HG03442 (cell line): ENCODE data around the gene PPP2R2C.

Source experiments
- ATAC-seq: cut with Tn5 transposase; IDR thresholded peaks from one replicate; pipeline ENCODE4 v1.9.1; 2021; ENCODE audit warnings: mild to moderate bottlenecking, moderate library complexity; ENCODE audit not compliant: unreplicated experiment

PPP2R2C gene

DNA sequence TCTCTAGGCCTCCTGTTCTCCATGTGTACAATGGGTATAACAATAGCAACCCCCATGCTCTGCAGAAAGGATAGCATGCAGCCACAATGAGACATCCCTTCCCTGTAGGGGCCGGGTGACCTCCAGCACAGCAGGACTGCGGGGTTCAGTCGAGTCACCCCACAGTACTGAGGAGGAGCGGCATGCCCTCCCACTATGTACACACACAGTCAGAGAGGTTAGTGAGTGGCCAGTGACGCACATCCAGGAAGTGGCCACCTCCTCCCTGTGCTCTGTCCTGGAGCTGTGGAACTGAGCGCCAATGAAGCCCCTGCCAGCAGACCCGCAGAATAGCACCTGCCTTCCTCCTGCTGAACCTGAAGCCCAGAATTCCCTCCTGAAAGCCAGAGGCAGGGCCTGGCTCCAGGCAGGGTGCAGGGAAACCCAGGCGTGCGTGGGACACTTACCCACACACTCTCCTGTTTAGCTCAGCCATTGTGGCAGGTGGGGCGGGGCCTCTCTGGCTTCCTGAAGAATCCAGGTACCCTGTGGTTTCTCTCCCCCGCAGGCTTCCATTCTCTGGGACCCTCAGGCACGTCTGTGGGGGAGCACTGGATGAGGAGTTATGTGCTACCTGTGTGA is 152.8 kb downstream of the PPP2R2C start:
- no peak for ATAC-seq

DNA sequence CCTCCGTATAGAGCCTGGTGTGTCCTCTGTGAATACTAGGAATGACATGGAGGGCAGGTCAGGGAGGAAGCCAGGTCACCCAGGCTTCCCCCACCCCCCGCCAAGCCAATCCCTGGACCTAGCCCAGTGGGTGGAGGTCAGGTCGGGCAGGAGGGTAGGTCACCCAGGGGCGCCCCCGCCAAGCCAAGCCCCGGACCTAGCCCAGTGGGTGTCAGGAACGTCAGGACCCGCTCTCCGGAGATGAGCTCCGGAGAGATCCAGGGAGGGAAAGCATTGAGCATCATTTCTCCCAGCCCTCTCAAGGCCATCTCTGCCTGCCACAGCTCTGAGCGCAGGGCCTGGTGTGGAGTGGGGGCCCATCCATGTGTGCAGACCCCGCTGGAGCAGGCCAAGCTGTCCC is 154.2 kb downstream of the PPP2R2C start:
- no peak for ATAC-seq

DNA sequence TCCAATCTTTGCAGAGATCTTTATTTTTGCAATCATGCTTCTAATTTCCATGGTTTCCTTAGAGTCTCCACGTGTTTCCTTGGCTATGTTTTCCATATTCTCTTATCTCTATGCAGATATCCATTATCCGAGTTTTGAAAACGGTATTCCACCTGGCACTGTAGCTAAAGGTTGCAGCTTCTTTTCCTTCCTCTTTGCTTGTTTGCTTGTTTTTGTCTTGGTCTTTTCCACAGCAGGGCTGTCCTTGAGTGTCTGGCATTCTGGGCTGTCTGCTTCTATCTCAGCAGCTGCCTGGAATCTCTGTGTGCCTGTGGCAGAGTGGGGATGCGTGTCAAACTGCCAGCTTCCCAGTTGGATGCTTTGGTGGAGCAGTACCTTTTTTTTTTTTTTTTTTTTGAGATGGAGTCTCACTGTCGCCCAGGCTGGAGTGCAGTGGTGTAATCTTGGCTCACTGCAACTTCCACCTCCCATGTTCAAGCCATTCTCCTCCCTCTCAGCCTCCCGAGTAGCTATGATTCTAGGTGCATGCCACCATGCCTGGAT is 155.9 kb downstream of the PPP2R2C start:
- ATAC-seq, result no peak

DNA sequence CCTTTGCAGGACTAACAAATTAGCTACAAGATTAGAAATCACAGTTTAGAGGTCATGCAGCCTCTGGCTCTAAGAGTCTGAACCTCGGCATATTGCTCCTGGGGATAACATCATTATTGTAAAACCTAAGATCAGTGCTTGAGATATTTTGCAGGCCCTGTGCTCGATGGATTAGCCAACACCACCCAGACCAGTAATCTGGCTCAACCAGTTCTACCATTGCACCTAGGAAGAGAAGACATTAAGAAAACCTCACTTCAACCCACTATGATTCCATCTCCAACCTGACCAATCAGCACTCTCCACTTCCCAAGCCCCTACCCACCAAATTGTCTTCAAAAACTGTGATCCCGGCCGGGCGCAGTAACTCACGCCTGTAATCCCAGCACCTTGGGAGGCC is 159.2 kb downstream of the PPP2R2C start:
- no peak for ATAC-seq

DNA sequence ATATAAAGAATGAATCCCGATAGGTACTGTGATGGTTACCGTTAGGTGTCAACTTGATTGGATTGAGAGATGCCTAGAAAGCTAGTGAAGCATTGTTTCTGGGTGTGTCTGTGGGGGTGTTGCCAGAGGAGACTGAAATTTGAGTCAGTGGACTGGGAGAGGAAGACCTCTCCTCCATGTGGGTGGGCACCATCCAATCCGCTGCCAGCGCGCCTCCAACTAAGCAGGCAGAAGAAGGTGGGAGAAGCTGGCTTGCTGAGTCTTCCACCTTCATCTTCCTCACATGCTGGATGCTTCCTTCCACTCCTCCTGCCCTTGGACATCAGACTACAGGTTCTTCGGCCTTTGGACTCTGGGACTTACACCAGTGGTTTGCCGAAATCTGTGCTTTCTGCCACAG is 162.6 kb downstream of the PPP2R2C start:
- ATAC-seq, result no peak

DNA sequence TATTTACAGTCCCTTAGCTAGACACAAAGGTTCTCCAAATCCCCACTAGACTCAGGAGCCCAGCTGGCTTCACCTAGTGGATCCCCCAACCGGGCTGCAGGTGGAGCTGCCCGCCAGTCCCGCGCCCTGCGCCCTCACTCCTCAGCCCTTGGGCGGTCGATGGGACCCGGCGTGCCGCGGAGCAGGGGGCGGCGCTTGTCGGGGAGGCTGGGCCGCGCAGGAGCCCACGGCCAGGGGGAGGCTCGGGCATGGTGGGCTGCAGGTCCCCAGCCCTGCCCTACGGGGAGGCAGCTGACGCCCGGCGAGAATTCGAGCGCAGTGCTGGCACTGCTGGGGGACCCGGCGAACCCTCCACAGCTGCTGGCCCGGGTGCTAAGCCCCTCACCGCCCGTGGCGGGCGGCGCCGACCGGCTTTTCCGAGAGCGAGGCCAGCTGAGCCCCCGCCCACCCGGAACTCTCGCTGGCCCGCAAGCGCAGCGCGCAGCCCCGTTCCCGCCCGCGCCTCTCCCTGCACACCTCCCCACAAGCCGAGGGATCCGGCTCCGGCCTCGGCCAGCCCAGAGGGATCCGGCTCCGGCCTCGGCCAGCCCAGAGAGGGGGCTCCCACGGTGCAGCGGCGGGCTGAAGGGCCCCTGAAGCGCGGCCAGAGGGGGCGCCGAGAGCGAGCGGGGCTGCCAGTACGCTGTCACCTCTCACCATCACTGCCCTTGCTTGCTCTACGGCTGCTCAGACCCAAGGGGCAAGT is 163.3 kb downstream of the PPP2R2C start:
- ATAC-seq, result no peak

DNA sequence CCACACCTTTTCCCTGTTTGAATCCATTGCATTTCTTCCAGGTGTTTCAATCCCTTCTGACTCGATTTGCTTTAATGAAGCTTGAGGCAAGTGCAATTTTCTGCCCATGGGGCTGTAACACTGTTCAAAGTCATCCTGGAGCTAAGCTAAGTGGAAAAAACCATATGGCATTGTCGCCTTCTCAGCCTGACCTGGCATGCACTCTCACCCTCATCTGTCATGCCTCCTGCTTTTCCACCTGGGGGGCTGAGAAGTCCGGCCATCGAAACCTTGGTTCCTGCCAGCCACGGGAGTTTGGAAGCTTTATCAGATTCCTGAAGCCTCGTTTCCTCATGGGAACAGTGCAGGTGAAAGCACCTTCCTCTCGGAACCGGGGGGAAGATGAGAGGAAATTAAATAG is 164.5 kb downstream of the PPP2R2C start:
- ATAC-seq, result no peak

DNA sequence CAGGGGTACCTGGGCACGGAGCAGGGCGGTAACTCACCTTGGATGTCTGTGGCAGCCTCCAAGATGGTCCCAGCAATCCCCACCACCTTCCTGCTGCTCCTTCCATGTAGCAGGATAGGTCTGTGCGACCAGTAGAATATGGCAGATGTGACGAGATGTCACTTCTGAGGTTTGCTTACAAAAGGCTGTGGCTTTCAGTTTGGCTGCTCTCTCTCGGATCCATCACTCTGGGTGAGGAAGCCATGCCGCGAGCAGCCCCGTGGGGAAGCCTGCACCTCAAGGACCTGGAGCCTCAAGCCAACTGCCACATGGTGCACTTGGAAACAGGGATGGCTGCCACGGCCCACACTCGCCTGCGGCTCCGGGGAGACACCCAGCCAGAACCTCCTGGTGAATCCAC is 165.2 kb downstream of the PPP2R2C start:
- ATAC-seq, result no peak

DNA sequence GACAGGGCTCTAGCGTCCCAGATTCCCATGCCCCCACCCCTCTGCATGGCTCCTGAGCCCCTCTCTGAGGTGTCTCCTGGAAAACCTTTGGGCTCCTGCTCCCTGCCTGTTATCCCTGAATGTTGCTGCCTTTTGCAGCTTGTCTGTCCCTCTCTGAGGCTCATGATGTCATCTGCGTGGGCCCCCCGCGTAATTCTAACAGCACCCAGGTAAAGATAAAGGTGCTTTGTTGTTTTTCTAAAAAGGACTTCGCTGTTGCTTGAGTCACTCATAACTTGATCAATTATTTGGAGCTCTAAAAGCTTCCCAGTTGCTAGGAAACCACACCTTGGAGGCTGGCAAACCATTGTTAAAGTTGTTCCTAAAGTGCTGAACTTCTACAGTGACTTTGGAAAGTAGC is 166.1 kb downstream of the PPP2R2C start:
- no peak for ATAC-seq

DNA sequence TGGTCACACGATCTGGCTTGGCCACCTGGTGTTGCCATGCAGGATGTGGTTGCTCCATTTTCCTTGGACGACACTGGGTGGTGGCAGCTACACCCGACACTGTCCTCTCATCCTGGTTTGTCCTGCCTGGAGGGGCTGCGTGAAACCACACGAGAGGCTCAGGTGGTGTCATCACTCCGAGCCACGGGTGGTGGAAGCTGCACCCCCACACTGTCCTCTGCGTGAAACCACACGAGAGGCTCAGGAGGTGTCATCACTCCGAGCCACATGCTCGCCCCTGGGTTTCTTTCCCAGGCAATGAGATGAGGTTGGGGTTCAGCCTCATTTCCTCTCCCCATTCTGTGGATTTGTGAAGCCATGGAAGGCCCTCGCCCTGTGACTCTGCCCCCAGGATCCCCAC is 168.5 kb downstream of the PPP2R2C start:
- no peak for ATAC-seq

DNA sequence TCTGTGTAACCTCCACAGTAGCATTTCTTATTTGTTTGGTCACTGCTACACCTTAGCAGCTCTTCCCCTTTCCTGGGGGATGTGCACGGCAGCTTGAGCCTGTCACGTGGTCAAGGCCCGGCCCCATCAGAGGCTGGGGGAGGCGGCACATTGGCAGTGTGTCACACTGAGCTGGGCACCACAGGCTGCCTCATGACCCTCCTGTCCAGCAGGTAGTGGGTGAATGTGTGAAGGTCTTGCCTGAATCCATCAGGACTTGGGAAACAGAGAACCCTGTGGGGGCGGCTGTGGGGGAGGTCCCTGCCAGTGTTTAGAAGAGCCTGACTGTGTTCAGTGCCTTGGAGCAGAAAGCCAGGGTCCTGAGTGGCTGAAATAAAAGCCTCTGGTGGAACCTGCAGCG is 169.5 kb downstream of the PPP2R2C start:
- ATAC-seq, result no peak

DNA sequence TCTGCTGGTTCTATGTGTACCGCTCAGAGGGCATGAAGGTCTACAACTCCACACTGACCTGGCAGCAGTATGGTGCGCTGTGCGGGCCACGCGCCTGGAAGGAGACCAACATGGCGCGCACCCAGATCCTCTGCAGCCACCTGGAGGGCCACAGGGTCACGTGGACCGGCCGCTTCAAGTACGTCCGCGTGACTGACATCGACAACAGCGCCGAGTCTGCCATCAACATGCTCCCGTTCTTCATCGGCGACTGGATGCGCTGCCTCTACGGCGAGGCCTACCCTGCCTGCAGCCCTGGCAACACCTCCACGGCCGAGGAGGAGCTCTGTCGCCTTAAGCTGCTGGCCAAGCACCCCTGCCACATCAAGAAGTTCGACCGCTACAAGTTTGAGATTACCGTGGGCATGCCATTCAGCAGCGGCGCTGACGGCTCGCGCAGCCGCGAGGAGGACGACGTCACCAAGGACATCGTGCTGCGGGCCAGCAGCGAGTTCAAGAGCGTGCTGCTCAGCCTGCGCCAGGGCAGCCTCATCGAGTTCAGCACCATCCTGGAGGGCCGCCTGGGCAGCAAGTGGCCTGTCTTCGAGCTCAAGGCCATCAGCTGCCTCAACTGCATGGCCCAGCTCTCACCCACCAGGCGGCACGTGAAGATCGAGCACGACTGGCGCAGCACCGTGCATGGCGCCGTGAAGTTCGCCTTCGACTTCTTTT is 170.5 kb downstream of the PPP2R2C start:
- no peak for ATAC-seq

DNA sequence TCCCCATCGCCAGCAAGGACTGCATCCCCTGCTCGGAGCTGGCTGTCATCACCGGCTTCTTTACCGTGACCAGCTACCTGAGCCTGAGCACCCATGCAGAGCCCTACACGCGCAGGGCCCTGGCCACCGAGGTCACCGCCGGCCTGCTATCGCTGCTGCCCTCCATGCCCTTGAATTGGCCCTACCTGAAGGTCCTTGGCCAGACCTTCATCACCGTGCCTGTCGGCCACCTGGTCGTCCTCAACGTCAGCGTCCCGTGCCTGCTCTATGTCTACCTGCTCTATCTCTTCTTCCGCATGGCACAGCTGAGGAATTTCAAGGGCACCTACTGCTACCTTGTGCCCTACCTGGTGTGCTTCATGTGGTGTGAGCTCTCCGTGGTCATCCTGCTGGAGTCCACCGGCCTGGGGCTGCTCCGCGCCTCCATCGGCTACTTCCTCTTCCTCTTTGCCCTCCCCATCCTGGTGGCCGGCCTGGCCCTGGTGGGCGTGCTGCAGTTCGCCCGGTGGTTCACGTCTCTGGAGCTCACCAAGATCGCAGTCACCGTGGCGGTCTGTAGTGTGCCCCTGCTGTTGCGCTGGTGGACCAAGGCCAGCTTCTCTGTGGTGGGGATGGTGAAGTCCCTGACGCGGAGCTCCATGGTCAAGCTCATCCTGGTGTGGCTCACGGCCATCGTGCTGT is 171.2 kb downstream of the PPP2R2C start:
- ATAC-seq, result no peak

- no peak for ATAC-seq
These were observed 172.1 kb downstream of the PPP2R2C start for GRCh38 chr4:6300359-6300758.

GRCh38 chr4:6299875-6300274 is 172.5 kb downstream of the PPP2R2C start:
- no peak for ATAC-seq

- ATAC-seq, result no peak
These were observed 173.6 kb downstream of the PPP2R2C start for GRCh38 chr4:6298852-6299251.

- no peak for ATAC-seq
These were observed 174.4 kb downstream of the PPP2R2C start for GRCh38 chr4:6298035-6298434.

DNA sequence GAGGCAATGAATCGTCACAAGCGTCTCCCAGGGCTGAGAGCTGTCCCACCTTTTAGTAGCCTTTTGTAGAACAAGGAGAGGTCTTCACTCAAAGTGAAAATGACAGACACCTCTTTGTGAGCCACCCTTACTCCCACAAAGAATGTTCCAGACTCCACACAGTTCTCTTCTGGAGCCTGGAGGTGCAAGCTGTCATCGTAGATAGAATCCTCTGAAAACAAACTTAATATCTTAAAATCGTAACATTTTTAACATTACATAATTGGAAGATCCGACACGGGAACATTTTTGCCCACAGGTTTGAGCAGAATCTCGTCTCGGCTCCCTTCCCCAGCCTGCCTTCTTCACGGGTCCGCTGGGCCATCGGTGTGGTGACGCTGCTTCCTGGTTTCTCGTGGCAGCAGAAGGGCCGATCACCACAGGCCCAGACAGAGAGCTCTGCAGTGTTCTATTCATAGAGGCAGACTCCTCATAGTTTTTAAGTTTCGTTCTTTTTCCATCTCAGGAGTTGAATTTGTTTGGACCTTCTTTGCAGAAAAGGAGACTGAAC is 175.1 kb downstream of the PPP2R2C start:
- ATAC-seq, result no peak

- no peak for ATAC-seq
These were observed 176.4 kb downstream of the PPP2R2C start for GRCh38 chr4:6296026-6296425.

GRCh38 chr4:6295495-6295894 is 176.9 kb downstream of the PPP2R2C start:
- ATAC-seq, result no peak
